Astrocyte of the spinal cord (primary cell): Measurements from ENCODE around the gene CHPT1.

Experiments used
- DNase-seq: peaks from one replicate; pipeline ENCODE4 v3.0.0; 2011; ENCODE audit warnings: low read depth, low spot score
- H3K4me3 ChIP-seq: 2 replicates; pipeline ENCODE4 v1.5.1; 2011; ENCODE audit warnings: low read depth, mild to moderate bottlenecking, low read length, moderate library complexity
- in situ Hi-C: cut with HindIII; loops from 2 replicates; pipeline ENCODE4 v1.10.0; 2017; ENCODE audit warnings: low sequenced_read_pairs
- TF ChIP-seq, protein P1 (sequence below): IDR thresholded peaks from 2 replicates; pipeline ENCODE4 v1.5.1; 2012; ENCODE audit warnings: low read depth, mild to moderate bottlenecking, low read length, inconsistent platforms

Gene CHPT1

DNA sequence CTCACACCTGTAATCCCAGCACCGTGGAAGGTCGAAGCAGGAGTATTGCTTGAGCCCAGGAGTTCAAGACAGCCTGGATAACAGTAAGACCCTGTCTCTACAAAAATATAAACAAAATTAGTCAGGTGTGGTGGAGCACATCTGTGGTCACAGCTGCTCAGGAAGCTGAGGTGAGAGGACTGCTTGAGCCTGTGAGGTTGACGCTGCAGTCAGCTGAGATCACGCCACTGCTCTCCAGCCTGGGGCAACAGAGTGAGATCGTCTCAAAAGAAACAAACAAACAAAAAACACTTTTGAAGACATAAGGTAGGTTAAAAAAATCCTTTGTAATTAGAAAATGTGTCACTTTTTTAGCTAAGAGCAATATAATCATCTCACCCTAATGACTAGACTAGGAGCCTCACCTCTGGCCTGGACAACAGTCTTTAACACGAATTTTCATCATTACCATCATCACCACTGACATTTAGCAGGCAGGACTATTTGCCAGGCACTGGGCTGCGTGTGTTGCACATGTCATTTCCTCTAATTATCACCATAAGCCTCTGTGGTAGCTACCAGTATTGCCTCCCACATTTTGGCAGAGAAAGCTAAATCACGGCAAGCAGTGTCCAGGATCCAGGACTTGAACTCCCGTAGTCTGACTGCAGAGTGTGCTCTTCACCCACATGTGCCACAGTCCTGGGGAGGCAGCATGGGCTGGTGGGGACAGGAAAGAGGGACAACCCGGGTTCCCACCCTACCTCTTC, 46.5 kb downstream of the CHPT1 start:
- TF ChIP-seq, protein P1, sequence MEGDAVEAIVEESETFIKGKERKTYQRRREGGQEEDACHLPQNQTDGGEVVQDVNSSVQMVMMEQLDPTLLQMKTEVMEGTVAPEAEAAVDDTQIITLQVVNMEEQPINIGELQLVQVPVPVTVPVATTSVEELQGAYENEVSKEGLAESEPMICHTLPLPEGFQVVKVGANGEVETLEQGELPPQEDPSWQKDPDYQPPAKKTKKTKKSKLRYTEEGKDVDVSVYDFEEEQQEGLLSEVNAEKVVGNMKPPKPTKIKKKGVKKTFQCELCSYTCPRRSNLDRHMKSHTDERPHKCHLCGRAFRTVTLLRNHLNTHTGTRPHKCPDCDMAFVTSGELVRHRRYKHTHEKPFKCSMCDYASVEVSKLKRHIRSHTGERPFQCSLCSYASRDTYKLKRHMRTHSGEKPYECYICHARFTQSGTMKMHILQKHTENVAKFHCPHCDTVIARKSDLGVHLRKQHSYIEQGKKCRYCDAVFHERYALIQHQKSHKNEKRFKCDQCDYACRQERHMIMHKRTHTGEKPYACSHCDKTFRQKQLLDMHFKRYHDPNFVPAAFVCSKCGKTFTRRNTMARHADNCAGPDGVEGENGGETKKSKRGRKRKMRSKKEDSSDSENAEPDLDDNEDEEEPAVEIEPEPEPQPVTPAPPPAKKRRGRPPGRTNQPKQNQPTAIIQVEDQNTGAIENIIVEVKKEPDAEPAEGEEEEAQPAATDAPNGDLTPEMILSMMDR, result no peak
- no peak overlapping the region for H3K4me3 ChIP-seq
- DNase-seq, result no peak
- in situ Hi-C loops, result no loop called here

DNA sequence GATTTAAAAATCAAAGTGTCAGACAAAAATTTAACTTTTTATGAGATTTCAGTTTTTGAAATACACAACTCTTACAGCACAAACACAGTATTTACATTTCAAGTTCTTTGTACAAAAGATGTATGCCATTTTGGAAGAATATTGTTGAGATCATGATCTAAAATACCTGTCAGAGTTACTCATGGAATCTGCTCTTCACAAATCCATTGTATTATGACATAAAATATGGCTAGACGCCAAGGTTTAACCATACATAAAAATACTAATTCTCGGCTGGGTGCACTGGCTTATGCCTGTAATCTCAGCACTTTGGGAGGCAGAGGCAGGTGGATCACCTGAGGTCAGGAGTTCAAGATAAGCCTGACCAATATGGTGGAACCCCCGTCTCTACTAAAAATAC, 48.0 kb downstream of the CHPT1 start:
- no peak for DNase-seq
- no peak overlapping the region for H3K4me3 ChIP-seq
- TF ChIP-seq, protein P1, result no peak
- in situ Hi-C loops, result no loop called here

DNA sequence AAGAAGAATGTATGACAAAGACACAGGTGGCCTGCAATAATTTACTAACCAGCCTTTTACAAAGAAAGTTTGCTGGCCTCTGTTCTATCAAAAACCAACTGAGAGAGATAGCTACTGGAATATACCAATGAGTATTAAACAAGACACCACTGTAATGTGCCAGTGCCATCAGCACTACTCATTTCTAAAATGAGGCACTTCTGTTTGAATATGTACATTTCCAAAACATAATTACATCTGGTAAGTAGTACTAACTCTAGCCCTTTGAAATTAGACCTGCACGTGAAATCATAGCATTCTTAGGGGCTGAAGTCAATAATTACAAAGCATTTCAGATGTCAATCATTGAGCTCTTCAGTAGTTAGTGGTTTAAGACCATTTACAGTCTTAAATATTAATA, 48.8 kb downstream of the CHPT1 start:
- in situ Hi-C loops, result no loop called here
- TF ChIP-seq, protein P1, result no peak
- DNase-seq, result no peak

GRCh38 chr12:101746661-101747060, 49.2 kb downstream of the CHPT1 start:
- TF ChIP-seq, protein P1, result no peak
- in situ Hi-C loops, result no loop called here
- DNase-seq, result no peak

More for the DNA sequence above, 48.8 kb downstream of the CHPT1 start:
- H3K4me3 ChIP-seq, result no peak overlapping the region

DNA sequence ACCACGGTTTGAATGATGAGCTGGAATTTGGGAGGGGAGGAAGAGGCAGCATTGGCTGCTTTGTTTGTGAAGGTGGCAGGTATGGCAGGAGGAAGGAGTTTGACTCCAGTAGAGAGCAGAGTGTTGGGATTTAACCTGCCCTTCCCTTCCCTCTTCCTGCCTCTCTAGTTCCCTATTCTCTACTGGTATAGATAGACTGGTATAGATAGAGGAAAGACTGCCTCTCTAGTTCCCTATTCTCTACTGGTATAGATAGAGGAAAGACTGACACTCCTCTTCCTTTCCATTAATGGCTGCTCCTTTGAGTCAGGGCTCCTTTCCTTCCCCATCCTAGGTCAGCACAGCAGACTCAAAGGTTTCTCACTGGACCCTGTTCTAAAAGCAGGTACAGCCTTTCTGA, 50.3 kb downstream of the CHPT1 start:
- no peak for DNase-seq
- TF ChIP-seq, protein P1, result no peak
- in situ Hi-C loops, result no loop called here
- H3K4me3 ChIP-seq, result no peak overlapping the region

More at GRCh38 chr12:101746661-101747060, 49.2 kb downstream of the CHPT1 start:
- H3K4me3 ChIP-seq, result no peak overlapping the region

DNA sequence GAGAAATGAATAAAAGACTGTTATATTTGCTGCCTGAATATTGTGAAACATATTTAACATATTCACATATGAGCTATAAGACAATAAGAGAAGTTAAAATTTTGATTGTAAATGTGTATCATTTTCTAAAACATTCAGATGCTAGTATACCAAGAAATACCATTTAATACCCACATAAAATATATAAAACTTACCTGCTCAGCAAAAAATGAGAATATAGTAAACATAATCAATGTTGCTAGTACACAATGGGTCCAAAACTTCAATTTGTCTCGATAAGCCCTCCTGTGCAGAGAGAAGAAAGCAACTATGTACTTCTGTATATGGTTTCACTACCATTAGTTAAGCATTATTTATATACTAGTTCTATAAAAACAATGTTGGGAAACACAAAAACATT, 51.5 kb downstream of the CHPT1 start:
- TF ChIP-seq, protein P1, result no peak
- in situ Hi-C loops, result no loop called here
- DNase-seq, result no peak
- H3K4me3 ChIP-seq, result no peak overlapping the region

GRCh38 chr12:101749657-101750056, 52.2 kb downstream of the CHPT1 start:
- in situ Hi-C loops, result no loop called here
- no peak for DNase-seq
- H3K4me3 ChIP-seq, result no peak overlapping the region
- TF ChIP-seq, protein P1, result no peak
